PFSK-1 (cell line): Measurements from ENCODE around the gene PYGO1.

Experiments
- FOXP2 ChIP-seq: optimal IDR thresholded peaks from 2 replicates; pipeline ENCODE3; 2011; ENCODE audit warnings: borderline replicate concordance, control low read depth, inconsistent platforms; ENCODE audit not compliant: insufficient read depth; ENCODE audit errors: extremely low read length, extremely low read depth
- POLR2AphosphoS5 ChIP-seq: IDR thresholded peaks from 2 replicates; pipeline ENCODE4 v1.6.1; 2012; ENCODE audit warnings: low read depth, mild to moderate bottlenecking, control low read depth, low read length, moderate library complexity
- SIN3A ChIP-seq: IDR thresholded peaks from 2 replicates; pipeline ENCODE4 v1.6.1; 2012; ENCODE audit warnings: mild to moderate bottlenecking, low read length, moderate library complexity, borderline replicate concordance; ENCODE audit not compliant: insufficient read depth
- TAF1 ChIP-seq: IDR thresholded peaks from 2 replicates; pipeline ENCODE4 v1.6.1; 2012; ENCODE audit warnings: low read length, control low read depth, borderline replicate concordance; ENCODE audit not compliant: insufficient read depth
- TF ChIP-seq, protein P1 (sequence below), 2 experiments: IDR thresholded peaks; 2 replicates each; pipeline versions ENCODE4 v1.6.1 to v1.8.0; 2011 to 2012; ENCODE audit warnings: low read depth in 2 of 2, low read length in 2 of 2, control low read depth in 1 of 2, inconsistent platforms in 1 of 2, mild to moderate bottlenecking in 1 of 2, moderate library complexity in 1 of 2; ENCODE audit not compliant: insufficient read depth in 1 of 2

Gene PYGO1

DNA sequence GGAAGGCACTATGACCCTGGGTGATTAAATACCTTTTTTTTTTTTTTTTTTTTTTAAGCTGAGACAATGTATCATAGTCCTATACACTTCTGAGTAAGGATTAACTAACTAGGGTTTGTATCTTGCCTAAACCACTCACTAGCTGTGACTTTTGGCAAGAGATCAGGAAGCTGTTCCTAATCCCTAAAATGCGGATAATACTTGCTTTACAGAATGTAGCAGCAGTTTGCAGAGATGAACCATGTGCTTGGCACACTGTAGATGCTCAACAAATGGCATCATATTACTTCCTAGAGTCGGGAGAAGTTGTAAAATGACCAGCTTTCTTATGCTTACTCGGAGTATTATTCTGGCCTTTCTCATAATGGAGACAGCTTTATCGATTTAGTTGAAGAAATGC is 25.6 kb upstream of the PYGO1 start:
- no peak for TF ChIP-seq FOXP2
- TF ChIP-seq POLR2AphosphoS5, result no peak
- TF ChIP-seq SIN3A, result no peak
- no peak for TF ChIP-seq TAF1
- TF ChIP-seq, protein P1, sequence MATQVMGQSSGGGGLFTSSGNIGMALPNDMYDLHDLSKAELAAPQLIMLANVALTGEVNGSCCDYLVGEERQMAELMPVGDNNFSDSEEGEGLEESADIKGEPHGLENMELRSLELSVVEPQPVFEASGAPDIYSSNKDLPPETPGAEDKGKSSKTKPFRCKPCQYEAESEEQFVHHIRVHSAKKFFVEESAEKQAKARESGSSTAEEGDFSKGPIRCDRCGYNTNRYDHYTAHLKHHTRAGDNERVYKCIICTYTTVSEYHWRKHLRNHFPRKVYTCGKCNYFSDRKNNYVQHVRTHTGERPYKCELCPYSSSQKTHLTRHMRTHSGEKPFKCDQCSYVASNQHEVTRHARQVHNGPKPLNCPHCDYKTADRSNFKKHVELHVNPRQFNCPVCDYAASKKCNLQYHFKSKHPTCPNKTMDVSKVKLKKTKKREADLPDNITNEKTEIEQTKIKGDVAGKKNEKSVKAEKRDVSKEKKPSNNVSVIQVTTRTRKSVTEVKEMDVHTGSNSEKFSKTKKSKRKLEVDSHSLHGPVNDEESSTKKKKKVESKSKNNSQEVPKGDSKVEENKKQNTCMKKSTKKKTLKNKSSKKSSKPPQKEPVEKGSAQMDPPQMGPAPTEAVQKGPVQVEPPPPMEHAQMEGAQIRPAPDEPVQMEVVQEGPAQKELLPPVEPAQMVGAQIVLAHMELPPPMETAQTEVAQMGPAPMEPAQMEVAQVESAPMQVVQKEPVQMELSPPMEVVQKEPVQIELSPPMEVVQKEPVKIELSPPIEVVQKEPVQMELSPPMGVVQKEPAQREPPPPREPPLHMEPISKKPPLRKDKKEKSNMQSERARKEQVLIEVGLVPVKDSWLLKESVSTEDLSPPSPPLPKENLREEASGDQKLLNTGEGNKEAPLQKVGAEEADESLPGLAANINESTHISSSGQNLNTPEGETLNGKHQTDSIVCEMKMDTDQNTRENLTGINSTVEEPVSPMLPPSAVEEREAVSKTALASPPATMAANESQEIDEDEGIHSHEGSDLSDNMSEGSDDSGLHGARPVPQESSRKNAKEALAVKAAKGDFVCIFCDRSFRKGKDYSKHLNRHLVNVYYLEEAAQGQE (IDR thresholded peaks at IDR 0.05; ENCODE audit: insufficient read depth in 1 of 2, low read depth in 2 of 2, low read length in 2 of 2), result no peak

DNA sequence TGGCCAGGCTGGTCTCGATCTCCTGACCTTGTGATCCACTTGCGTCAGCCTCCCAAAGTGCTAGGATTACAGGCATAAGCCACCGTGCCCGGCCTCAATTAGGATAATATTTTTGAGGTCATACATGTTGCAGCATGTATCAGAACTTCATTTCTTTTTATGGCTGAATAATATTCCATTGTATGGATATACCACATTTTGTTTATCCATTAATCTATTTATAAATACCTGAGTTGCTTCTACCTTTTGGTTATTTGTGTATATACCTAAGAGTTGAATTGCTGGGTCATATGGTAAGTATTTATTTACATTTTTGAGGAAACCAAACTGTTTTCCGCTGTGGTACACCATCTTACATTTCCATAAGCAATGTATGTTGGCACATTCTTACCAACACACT is 18.1 kb upstream of the PYGO1 start:
- TF ChIP-seq TAF1 (no peak), POLR2AphosphoS5 (no peak), FOXP2 (no peak), SIN3A (no peak)
- TF ChIP-seq, protein P1 (IDR thresholded peaks at IDR 0.05; ENCODE audit: insufficient read depth in 1 of 2, low read depth in 2 of 2, low read length in 2 of 2), result no peak

DNA sequence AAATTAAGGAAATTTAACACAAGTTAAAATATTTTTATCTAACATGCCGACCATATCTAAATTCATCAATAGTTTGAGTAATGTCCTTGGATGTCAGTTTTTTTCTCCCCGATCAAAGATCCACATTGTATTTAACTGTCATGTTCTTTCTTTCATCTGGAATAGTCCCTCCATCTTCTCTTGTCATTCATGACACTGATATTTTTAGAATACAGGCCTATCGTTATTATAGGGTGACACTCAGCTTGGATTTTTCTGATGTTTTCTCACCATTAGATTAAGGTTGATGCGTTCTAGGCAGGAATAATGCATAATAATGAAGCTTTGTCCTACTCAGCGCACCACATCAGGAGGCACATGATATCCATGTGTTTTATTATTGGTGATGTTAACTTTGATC is 13.2 kb upstream of the PYGO1 start:
- TF ChIP-seq FOXP2, result no peak
- TF ChIP-seq POLR2AphosphoS5, result no peak
- no peak for TF ChIP-seq SIN3A
- TF ChIP-seq TAF1, result no peak
- TF ChIP-seq, protein P1 (IDR thresholded peaks at IDR 0.05; ENCODE audit: insufficient read depth in 1 of 2, low read depth in 2 of 2, low read length in 2 of 2), result no peak

DNA sequence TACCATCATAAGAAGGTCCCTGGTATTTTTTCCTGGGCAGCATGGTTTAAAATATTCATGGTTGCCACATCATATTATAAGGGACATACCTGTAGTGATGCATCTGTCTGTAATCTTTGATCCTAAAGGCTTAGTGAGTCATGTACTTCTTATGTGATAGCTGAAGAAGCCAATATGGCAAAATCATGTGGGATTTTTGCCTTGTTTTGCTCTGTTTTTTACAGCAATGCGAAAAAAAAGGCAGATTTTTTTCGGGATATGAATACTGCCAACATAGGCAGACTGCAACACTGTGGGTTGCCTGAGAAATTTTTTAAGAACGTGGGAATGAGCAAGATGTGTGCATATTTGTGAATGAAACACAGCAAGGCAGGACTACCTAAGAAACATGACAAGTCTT is 11.3 kb upstream of the PYGO1 start:
- no peak for TF ChIP-seq FOXP2
- no peak for TF ChIP-seq POLR2AphosphoS5
- TF ChIP-seq SIN3A, result no peak
- TF ChIP-seq, protein P1 (IDR thresholded peaks at IDR 0.05; ENCODE audit: insufficient read depth in 1 of 2, low read depth in 2 of 2, low read length in 2 of 2), result no peak
- TF ChIP-seq TAF1, result no peak

DNA sequence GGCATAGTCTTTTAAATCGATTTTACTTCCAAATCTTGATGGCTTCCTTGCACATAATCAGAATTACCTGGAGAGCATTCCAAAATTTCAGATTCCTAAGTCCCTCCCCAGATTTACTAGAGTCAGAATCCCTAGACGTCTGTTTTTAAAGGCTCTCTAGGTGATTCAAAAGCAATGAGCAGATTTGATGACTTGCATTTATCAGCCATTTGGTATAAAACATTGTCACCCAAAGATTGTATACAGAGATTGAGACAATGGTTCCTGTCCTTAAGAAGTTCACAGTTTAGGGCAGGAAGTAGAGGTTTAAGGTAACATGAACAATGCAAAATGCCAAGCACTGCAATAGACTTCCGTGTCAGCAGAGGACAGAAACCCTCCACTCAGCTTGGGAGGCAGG is 2.6 kb upstream of the PYGO1 start:
- no peak for TF ChIP-seq SIN3A
- no peak for TF ChIP-seq FOXP2
- TF ChIP-seq POLR2AphosphoS5, result no peak
- TF ChIP-seq, protein P1 (IDR thresholded peaks at IDR 0.05; ENCODE audit: insufficient read depth in 1 of 2, low read depth in 2 of 2, low read length in 2 of 2), result no peak
